Measurements from ENCODE around the gene CAMK4. TPM values are rescaled to one million over a fixed set of nuclear protein-coding genes. Genes with fewer than 3 reads are reported as not detected.

Gene CAMK4
- total RNA-seq, 1 experiment from 2014 or later = 10.2 TPM

DNA sequence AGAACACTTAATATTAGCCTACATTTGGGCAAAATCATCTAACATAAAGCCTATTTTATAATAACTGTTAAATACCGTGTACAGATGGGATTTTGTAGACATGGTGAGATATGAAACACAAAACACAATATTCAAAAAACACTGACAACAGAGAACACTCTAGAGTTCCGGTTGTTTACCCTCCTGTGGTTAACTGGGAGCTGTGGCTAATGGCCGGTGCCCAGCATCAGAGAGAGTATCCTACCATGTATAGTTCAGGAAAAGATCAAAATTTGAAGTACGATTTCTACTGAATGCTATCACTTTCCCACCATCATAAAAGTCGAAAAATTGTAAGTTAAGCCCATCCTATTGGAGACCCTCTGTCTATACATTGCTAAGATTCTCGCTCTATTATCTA, 2.4 kb downstream of the CAMK4 start (continued):
- TF ChIP-seq REST (IDR thresholded peaks at IDR 0.05; ENCODE audit: low read depth) (no peak), MAX (IDR thresholded peaks at IDR 0.05) (no peak)

- no peaks in the 10 kb centered on the region for H3K79me2 ChIP-seq (ENCODE audit: insufficient read depth, low read length)
- no peak overlapping the region for H3K9ac ChIP-seq (ENCODE audit: low read length)
- H3K4me1 ChIP-seq (ENCODE audit: control insufficient read depth in 1 of 2, insufficient read depth in 2 of 2, low read length in 2 of 2) = peaks cover 0 to 17% of the 10 kb centered on the region in 2 experiments; a peak in 2 of 4 replicates
- H3K36me3 ChIP-seq (ENCODE audit: control insufficient read depth in 1 of 2, insufficient read depth in 2 of 2, low read length in 2 of 2) = no peaks in the 10 kb centered on the region
- H3K4me3 ChIP-seq (replicated peaks in 1 of 2; ENCODE audit: low read depth in 1 of 2, low read length in 2 of 2) = no peak overlapping the region
- CTCF ChIA-PET = no interaction called here
- POLR2A ChIA-PET = no interaction called here
- no peak overlapping the region for H2AFZ ChIP-seq (ENCODE audit: low read depth, low read length, poor library complexity, severe bottlenecking)
- no peaks in the 10 kb centered on the region for H3K9me2 ChIP-seq (ENCODE audit: insufficient read depth)
- H4K20me1 ChIP-seq (ENCODE audit: insufficient read depth) = no peaks in the 10 kb centered on the region
- no peaks in the 10 kb centered on the region for H3K9me3 ChIP-seq (ENCODE audit: control insufficient read depth in 1 of 2, insufficient read depth in 1 of 2, low read depth in 1 of 2, low read length in 2 of 2)
- intact Hi-C loops (cut with micrococcal nuclease) = no loop called here
- DNase-seq (ENCODE audit: low read depth, low spot score) = no peak
- no peak overlapping the region for H3K4me2 ChIP-seq (ENCODE audit: low read length)
- no peak overlapping the region for H3K27ac ChIP-seq (ENCODE audit: low read depth, low read length)
- peaks cover 20% of the 10 kb centered on the region for H3K27me3 ChIP-seq (ENCODE audit: insufficient read depth, low read length)
- no peak for TF ChIP-seq ATF3 (IDR thresholded peaks at IDR 0.05)
- no peak for TF ChIP-seq POLR2AphosphoS5 (IDR thresholded peaks at IDR 0.05; ENCODE audit: low read depth, low read length)
- TF ChIP-seq ZNF274 (IDR thresholded peaks at IDR 0.05; ENCODE audit: low read depth, low read length) = no peak
- TF ChIP-seq ZBTB33 (IDR thresholded peaks at IDR 0.05; ENCODE audit: extremely low read depth, insufficient replicate concordance, low read length) = no peak
- TF ChIP-seq REST (IDR thresholded peaks at IDR 0.05; ENCODE audit: low read depth) = no peak
- TF ChIP-seq SIN3A (IDR thresholded peaks at IDR 0.05; ENCODE audit: low read depth) = no peak
- no peak for ATAC-seq
- RAD21 ChIA-PET (ENCODE audit: low non-redundant PET in 1 of 2, low total read pairs in 2 of 2, uncharacterized antibody in 2 of 2, unreplicated experiment in 2 of 2) = no interaction called here
- no TSS peak for BruUV-seq (replicated peaks)
Observed at GRCh38 chr5:111227226-111227782, 3.1 kb downstream of the CAMK4 start.

All from HCT116 (cell line).